Mesendoderm (in vitro differentiated cells): ENCODE measurements around the gene PPP2R2C.

ENCODE experiments used
- DNase-seq: peaks from one replicate; pipeline ENCODE4 v3.0.0; 2013
- H2AK5ac ChIP-seq: 2 replicates; pipeline ENCODE4 v1.6.1; 2013; ENCODE audit warnings: low read length, inconsistent platforms
- H2BK120ac ChIP-seq: 2 replicates; pipeline ENCODE4 v1.6.1; 2013; ENCODE audit warnings: low read depth, mild to moderate bottlenecking, low read length, moderate library complexity, mixed read lengths
- H2BK15ac ChIP-seq: replicated peaks from 2 replicates; pipeline ENCODE4 v1.6.1; 2013; ENCODE audit warnings: low read depth, mild to moderate bottlenecking, moderate library complexity
- H2BK5ac ChIP-seq: 2 replicates; pipeline ENCODE4 v1.6.1; 2013; ENCODE audit warnings: low read length, inconsistent platforms
- H3K18ac ChIP-seq: 2 replicates; pipeline ENCODE4 v1.6.1; 2013; ENCODE audit warnings: mild to moderate bottlenecking, low read length, mixed read lengths
- H3K23ac ChIP-seq: one replicate; pipeline ENCODE4 v1.6.1; 2013; ENCODE audit warnings: low read length
- H3K27ac ChIP-seq: 2 replicates; pipeline ENCODE4 v1.5.1; 2013; ENCODE audit warnings: low read depth, mild to moderate bottlenecking, inconsistent platforms, low read length, moderate library complexity
- H3K27me3 ChIP-seq: 2 replicates; pipeline ENCODE4 v1.6.1; 2013; ENCODE audit warnings: low read length, control low read depth, mild to moderate bottlenecking, inconsistent platforms; ENCODE audit not compliant: insufficient read depth, poor library complexity
- H3K36me3 ChIP-seq: 2 replicates; pipeline ENCODE4 v1.6.1; 2013; ENCODE audit warnings: low read length, inconsistent platforms; ENCODE audit not compliant: control insufficient read depth, insufficient read depth
- H3K4ac ChIP-seq: one replicate; pipeline ENCODE4 v1.6.1; 2013; ENCODE audit warnings: low read depth, mild to moderate bottlenecking, low read length, moderate library complexity
- H3K4me1 ChIP-seq: 2 replicates; pipeline ENCODE4 v1.6.1; 2013; ENCODE audit warnings: low read depth, low read length, inconsistent platforms; ENCODE audit not compliant: control insufficient read depth
- H3K4me2 ChIP-seq: 2 replicates; pipeline ENCODE4 v1.6.1; 2013; ENCODE audit warnings: low read length
- H3K4me3 ChIP-seq: 2 replicates; pipeline ENCODE4 v1.5.1; 2013; ENCODE audit warnings: mild to moderate bottlenecking, low read length
- H3K56ac ChIP-seq: one replicate; pipeline ENCODE4 v1.6.1; 2013; ENCODE audit warnings: low read length
- H3K79me1 ChIP-seq: 2 replicates; pipeline ENCODE4 v1.6.1; 2013; ENCODE audit warnings: low read length, inconsistent platforms
- H3K79me2 ChIP-seq: 2 replicates; pipeline ENCODE4 v1.6.1; 2013; ENCODE audit warnings: mild to moderate bottlenecking, low read length; ENCODE audit not compliant: control insufficient read depth, insufficient read depth
- H3K9ac ChIP-seq: 2 replicates; pipeline ENCODE4 v1.6.1; 2013; ENCODE audit warnings: low read length, inconsistent platforms
- H4K5ac ChIP-seq: one replicate; pipeline ENCODE4 v1.6.1; 2013; ENCODE audit warnings: low read length
- H4K8ac ChIP-seq: one replicate; pipeline ENCODE4 v1.6.1; 2013; ENCODE audit warnings: low read depth, mild to moderate bottlenecking, control low read depth, low read length, moderate library complexity
- WGBS: extraction: QIAGEN DNeasy Blood & Tissue Kit; methylation state at CpG from one replicate; pipeline ENCODE4 v1.1.7; 2013; ENCODE audit warnings: low lambda C conversion rate, missing lambda C conversion rate; ENCODE audit not compliant: insufficient coverage; ENCODE audit errors: extremely low coverage; 5-methylcytosine and 5-hydroxymethylcytosine counted together

PPP2R2C gene

DNA sequence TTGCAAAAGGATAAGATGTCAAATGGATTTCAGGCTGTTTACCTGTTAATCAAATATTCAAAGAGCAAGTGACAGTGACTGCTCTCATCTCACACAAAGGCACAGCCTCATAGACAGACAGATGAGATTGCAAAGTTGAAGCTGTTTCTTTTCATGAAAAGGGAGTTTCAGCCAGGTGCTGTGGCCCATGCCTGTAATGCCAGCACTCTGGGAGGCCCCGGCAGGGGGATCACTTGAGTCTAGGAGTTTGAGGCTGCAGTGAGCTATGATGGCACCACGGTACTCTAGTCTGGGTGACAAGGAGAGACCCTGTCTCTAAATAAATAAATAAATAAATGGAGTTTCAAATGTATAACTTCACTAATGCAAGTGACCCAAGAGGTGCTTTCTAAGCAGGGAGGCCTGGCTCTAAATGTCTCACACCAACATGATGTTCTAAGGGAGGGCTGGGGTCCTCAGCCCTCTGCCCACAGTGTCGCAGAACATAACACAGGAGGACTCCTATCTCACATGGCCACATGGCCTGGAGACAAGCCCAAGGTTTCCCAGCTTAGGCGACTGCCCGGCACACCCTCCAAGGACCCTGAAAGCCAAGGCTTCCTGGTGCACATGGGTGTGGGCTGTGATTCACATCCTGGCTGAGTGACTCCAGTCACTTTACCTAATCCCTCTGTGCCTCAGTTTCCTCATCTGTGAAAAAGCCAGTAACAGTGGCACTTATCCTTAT is 26.8 kb downstream of the PPP2R2C start:
- H3K4ac ChIP-seq, result no peak overlapping the region
- peaks cover 1% of the 10 kb centered on the region for H3K79me1 ChIP-seq
- H3K4me3 ChIP-seq, result no peak overlapping the region
- no peaks in the 10 kb centered on the region for H3K4me1 ChIP-seq
- no peak overlapping the region for H2AK5ac ChIP-seq
- no peak overlapping the region for H4K5ac ChIP-seq
- H3K27me3 ChIP-seq, result no peaks in the 10 kb centered on the region
- no peak overlapping the region for H3K9ac ChIP-seq
- no peak overlapping the region for H3K27ac ChIP-seq
- no peaks in the 10 kb centered on the region for H3K36me3 ChIP-seq
- no peak overlapping the region for H3K4me2 ChIP-seq
- no peak overlapping the region for H3K56ac ChIP-seq
- no peak overlapping the region for H2BK15ac ChIP-seq
- no peak for DNase-seq
- H3K18ac ChIP-seq, result no peak overlapping the region
- no peak overlapping the region for H2BK120ac ChIP-seq
- H4K8ac ChIP-seq, result no peak overlapping the region
- H3K79me2 ChIP-seq, result no peaks in the 10 kb centered on the region
- no peak overlapping the region for H3K23ac ChIP-seq
- no peak overlapping the region for H2BK5ac ChIP-seq
- whole genome bisulfite sequencing, result no CpG with 5 or more reads among the region's 5 CpGs

GRCh38 chr4:6444582-6444981 is 27.8 kb downstream of the PPP2R2C start:
- no peak overlapping the region for H3K56ac ChIP-seq
- H3K23ac ChIP-seq, result no peak overlapping the region
- H3K27ac ChIP-seq, result no peak overlapping the region
- no peak overlapping the region for H3K4me3 ChIP-seq
- H3K27me3 ChIP-seq, result no peaks in the 10 kb centered on the region
- no peak overlapping the region for H4K5ac ChIP-seq
- H3K36me3 ChIP-seq, result no peaks in the 10 kb centered on the region
- no peak overlapping the region for H2BK120ac ChIP-seq
- H2BK5ac ChIP-seq, result no peak overlapping the region
- WGBS, result no CpG with 5 or more reads among the region's 6 CpGs
- H3K9ac ChIP-seq, result no peak overlapping the region
- H3K18ac ChIP-seq, result no peak overlapping the region
- H2AK5ac ChIP-seq, result no peak overlapping the region
- no peak overlapping the region for H4K8ac ChIP-seq
- H3K4ac ChIP-seq, result no peak overlapping the region
- no peaks in the 10 kb centered on the region for H3K79me2 ChIP-seq
- H2BK15ac ChIP-seq, result no peak overlapping the region
- H3K79me1 ChIP-seq, result peaks cover 1% of the 10 kb centered on the region
- no peaks in the 10 kb centered on the region for H3K4me1 ChIP-seq
- no peak overlapping the region for H3K4me2 ChIP-seq
- DNase-seq, result no peak

GRCh38 chr4:6443035-6444023 is 29.1 kb downstream of the PPP2R2C start:
- DNase-seq, result no peak
- Histone ChIP-seq H3K4me3 (no peak overlapping the region), H4K5ac (no peak overlapping the region), H3K4me1 (no peaks in the 10 kb centered on the region), H3K4me2 (no peak overlapping the region), H2BK5ac (no peak overlapping the region), H2AK5ac (no peak overlapping the region), H3K79me1 (no peaks in the 10 kb centered on the region), H2BK120ac (no peak overlapping the region), H3K79me2 (no peaks in the 10 kb centered on the region), H2BK15ac (no peak overlapping the region), H3K18ac (no peak overlapping the region), H3K4ac (no peak overlapping the region), H3K27ac (no peak overlapping the region), H3K27me3 (no peaks in the 10 kb centered on the region), H3K56ac (no peak overlapping the region), H3K9ac (no peak overlapping the region), H3K36me3 (no peaks in the 10 kb centered on the region), H3K23ac (no peak overlapping the region), H4K8ac (no peak overlapping the region)
- WGBS, result no CpG with 5 or more reads among the region's 21 CpGs

DNA sequence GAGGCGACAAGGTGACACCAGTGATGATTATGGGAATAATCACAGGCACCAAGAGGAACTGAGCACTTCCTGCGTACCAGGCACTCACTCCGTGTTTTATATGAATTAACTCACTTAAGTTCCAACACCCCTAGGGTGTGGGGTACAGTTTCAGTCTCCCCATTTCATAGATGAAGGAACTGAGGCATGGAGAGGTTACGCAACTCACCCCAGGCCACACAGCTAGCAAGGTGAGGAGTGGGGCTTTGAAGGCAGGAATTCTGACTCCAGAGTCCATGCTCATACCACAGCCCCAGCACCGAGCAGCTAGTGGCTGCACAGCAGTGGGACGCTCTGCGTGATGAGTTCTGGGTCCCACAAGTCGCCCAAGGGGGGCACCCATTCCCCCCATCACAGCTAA is 29.9 kb downstream of the PPP2R2C start:
- Histone ChIP-seq H2BK15ac (no peak overlapping the region), H3K79me1 (no peaks in the 10 kb centered on the region), H2AK5ac (no peak overlapping the region), H3K79me2 (no peaks in the 10 kb centered on the region), H3K18ac (no peak overlapping the region), H3K4me1 (no peaks in the 10 kb centered on the region), H3K4me2 (no peak overlapping the region), H3K23ac (no peak overlapping the region), H3K4me3 (no peak overlapping the region), H3K4ac (no peak overlapping the region), H2BK5ac (no peak overlapping the region), H2BK120ac (no peak overlapping the region), H3K27me3 (no peaks in the 10 kb centered on the region), H3K56ac (no peak overlapping the region), H4K5ac (no peak overlapping the region), H3K27ac (no peak overlapping the region), H3K36me3 (no peaks in the 10 kb centered on the region), H3K9ac (no peak overlapping the region), H4K8ac (no peak overlapping the region)
- DNase-seq, result no peak
- WGBS, result no CpG with 5 or more reads among the region's 8 CpGs

DNA sequence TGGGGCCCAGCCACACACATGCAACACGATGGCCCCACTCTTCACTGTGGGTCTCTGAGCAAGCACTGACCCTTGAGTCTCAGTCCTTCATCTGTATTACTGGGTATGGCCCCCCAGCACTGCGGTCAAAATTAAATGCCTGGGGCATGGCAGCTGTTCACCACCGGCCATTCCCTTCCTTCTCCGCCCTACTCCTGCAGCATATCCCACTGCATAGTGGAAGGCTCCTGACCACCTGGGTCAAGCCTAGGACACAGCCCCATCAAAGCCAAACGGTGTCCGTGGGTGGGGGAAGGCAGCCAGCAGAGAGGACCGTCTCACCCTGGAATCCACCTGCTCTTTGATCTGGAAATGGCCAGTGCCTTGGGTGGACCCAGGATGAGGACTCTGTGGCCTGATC is 30.7 kb downstream of the PPP2R2C start:
- Histone ChIP-seq H3K4me1 (no peaks in the 10 kb centered on the region), H2BK5ac (no peak overlapping the region), H3K79me2 (no peaks in the 10 kb centered on the region), H3K27ac (no peak overlapping the region), H3K18ac (no peak overlapping the region), H2AK5ac (no peak overlapping the region), H3K4me3 (no peak overlapping the region), H3K27me3 (no peaks in the 10 kb centered on the region), H3K4ac (no peak overlapping the region), H2BK15ac (no peak overlapping the region), H3K56ac (no peak overlapping the region), H4K8ac (no peak overlapping the region), H4K5ac (no peak overlapping the region), H3K79me1 (peaks cover 2% of the 10 kb centered on the region), H3K9ac (no peak overlapping the region), H3K23ac (no peak overlapping the region), H2BK120ac (no peak overlapping the region), H3K36me3 (no peaks in the 10 kb centered on the region), H3K4me2 (no peak overlapping the region)
- no peak for DNase-seq
- no CpG with 5 or more reads among the region's 7 CpGs for WGBS
